GM19043 (cell line): ENCODE results near the gene MXRA8.
"Not testable (repeated sequence)": the region's sequence is repeated elsewhere in the genome, so short reads cannot be mapped to it uniquely, and the experiment has no call there.

Experiments
- ATAC-seq: cut with Tn5 transposase; IDR thresholded peaks from one replicate; pipeline ENCODE4 v1.9.1; 2021; ENCODE audit warnings: low read depth; ENCODE audit not compliant: unreplicated experiment

The MXRA8 gene, protein sequence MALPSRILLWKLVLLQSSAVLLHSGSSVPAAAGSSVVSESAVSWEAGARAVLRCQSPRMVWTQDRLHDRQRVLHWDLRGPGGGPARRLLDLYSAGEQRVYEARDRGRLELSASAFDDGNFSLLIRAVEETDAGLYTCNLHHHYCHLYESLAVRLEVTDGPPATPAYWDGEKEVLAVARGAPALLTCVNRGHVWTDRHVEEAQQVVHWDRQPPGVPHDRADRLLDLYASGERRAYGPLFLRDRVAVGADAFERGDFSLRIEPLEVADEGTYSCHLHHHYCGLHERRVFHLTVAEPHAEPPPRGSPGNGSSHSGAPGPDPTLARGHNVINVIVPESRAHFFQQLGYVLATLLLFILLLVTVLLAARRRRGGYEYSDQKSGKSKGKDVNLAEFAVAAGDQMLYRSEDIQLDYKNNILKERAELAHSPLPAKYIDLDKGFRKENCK

DNA sequence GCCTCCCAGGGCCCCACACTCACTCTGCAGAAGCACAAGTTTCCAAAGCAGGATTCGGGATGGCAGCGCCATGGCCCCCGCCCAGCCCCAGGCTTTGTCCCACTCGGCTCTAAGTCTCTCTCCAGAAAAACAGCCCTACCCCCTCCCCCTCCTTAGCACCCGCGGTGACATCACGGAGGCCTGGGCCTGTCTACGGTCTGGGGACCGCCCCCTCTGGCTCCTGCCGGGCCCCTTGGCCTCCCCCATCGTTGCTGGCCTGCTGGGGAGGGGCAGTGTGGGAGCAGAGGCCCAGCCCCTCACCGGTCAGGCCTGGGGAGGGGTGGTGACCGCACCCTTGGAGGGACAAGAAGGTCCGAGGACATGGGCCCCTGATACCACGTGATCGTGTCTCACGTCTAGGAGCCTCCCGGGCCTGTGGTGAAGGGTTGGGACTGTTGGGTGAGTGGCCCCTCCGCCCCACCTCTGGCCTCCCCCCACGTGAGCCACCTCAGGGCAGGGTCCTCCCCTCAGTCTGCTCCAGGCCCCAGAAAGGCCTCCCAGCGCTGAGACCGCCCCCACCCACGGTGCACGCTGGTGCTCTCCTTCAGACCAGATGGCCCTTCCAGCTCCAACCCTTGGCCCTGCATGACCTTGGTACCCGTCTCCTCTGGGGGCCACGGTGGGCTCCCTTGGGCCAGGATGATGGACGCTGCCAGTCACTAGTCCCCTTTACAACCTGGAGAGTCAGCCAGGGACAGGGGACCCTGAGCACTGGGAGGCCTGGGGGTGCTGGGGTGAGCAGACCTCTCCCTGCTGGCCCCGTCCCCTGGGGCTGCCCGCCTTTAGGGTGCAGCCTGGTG, at the start of gene MXRA8:
TSS of gene MXRA8 (minus strand) at position 123 of the 839 bp plus-strand sequence. CDS start at position 72, 51 bp downstream.
- no peak for ATAC-seq

DNA sequence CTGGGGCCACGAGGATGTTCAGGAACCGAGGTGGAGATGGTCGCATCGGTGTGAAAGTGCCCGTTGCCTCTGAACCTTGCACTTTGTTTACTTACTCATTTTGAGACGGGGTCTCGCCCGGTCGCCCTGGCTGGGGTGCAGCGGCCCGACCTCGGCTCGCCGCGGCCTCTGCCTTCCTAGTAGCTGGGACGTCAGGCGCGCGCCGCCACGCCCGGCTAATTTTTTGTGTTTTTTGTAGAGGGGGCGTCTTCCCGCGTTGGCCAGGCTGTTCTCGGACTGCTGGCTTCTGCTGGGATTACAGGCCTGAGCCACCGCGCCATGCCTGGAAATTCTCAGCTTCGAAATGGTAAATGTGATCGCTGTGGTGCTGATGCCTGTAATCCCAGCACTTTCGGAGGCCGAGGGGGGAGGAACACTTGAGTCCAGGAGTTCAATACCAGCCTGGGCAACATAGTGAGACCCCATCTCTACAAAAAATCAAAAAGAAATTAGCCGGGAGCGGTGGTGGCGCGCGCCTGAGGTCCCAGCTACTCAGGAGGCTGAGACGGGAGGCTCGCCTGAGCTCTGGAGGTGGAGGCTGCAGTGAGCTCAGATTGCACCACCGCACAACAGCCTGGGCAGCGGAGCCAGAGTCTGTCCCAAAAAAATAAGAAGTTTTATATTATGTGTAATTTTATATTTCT, 49.4 kb upstream of the MXRA8 start:
- peak; percentile 14 for ATAC-seq

DNA sequence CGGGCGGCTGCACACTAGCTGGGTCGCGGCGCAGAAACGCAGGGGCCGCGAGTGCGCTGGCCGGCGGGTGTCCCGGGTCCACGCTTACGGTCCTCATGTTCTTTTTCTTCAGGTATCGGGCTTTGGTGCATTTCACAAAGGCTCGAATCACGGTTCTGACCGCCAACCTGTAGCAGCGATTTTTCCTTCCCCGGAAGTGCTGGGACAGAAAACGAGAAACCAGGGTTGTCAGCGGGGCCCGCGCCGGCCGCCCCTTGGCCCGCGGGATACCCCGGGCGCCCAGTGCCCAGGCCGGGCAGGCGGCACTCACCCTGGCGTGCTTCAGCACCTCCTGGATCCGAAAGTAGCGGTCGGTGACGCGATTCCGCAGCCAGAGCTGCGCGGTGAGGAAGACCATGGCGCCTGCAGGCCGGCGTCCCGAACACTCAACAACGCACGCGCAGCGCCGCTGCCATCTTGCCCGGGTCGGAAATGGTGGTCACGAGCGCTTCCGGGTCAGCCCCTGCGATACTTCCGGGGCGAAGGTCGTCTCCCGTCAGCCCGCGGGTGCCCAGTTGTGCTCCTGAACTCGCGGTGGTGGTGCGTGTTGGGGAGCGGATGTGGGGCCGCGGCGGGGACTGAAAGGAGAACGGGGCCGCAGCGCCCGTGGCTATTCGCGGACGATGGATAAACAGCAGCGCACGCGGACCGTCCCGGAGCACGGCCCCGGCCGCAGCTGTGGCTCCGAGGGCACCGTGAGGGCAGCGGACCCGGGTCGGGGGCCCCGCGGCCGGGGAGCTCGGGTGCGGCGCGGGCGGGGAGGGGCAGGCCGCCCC, 48.7 kb upstream of the MXRA8 start, which contains the start of gene MRPL20:
TSS of gene MRPL20 (minus strand) at position 473 of the 815 bp plus-strand sequence. CDS start at position 397, 76 bp downstream.
- ATAC-seq: peak; percentile 92

DNA sequence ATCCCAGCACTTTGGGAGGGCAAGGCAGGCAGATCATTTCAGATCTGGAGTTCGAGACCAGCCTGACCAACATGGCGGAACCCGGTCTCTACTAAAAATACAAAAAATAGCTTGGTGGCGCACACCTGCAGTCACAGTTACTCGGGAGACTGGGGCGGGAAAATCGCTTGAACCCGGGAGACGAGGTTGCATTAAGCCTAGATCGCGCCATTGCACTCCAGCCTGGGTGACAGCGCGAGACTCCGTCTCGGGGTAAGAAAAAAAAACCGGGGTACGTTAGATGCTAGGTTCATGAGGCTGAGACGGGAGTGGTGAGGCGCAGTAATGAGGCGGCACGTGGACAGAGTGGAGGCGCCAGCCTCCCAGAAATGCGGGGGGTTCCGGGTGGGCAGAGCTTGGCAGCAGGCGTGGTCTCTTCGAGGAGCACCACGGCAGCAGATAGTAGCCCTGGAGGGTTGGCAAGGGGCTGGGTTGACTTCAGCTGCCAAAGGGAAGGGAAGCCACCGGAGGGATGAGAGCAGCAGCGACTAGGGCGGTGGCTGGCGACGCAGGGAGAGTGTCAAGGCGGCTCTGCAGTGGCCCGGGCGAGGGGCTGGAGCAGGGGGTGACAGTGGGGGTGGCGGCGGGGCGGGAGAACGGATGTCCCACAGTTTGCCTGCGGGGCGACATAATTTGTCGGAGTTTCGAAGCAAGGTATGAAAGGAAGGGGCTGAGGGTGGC, 47.9 kb upstream of the MXRA8 start:
- ATAC-seq: no peak

DNA sequence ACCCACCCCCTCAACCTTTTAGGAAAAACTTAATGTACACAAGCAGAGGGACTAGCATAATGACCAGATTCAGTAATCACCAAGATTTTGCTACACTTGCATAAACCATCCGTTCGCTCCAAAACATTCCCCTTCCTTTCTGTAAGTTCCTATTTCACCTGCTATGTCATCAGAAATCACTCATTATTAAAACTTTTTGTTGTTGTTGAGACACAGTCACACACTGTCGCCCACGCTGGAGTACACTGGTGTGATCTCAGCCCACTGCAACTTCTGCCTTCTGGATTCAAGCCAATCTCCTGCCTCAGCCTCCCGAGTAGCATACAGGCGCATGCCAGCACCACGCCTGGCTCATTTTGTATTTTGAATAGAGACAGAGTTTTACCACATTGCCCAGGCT, 45.3 kb upstream of the MXRA8 start:
- ATAC-seq: no peak

DNA sequence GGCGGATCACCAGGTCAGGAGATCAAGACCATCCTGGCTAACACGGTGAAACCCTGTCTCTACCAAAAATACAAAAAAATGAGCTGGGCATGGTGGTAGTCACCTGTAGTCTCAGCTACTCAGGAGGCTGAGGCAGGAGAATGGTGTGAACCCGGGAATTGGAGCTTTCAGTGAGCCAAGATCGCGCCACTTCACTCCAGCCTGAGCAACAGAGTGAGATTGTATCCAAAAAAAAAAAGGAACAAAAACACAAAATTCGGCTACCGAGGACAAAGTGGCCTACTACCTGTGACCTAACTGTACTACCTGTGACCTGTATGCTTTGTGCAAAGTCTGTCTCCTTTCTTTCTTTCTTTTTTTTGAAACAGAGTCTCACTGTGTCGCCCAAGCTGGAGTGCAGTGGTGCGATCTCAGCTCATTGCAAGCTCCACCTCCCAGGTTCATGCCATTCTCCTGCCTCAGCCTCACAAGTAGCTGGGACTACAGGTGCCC, 44.6 kb upstream of the MXRA8 start:
- ATAC-seq: not testable (repeated sequence)

DNA sequence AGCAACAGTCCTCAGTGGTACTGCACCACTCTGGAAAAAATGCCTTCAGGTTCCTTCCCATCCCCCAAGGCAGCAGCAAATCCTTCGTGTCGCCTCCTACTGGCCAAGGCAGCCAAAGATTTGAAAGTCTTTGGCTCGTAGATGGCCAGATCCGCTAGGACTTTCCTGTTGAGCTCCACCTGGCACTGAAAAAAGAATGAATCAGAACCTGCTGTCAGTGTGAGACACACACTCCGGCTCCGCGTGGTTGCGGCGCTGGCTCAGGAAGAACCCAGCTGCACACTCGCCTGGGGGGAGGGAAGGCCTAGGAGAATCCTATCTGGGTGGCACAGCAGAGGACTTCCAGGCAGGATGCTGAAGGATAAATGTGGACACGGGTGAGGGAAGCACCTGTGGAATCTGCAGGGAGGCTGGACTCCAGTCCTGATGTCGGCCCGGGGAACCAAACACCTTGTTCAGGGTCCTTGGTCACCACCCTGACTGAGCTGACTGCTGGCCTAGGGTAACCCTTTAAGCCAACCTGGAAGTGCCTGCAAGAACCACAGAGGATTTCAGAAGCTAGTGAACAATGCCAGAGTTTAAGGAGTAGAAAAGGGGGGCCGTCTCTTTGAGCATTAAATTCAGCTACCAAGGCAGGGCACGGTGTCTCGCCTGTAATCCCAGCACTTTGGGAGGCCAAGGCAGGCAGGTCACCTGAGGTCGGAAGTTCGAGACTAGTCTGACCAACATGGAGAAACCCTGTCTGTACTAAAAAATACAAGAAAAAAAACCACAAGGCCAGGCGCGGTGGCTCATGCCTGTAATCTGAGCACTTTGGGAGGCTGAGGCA, 43.9 kb upstream of the MXRA8 start:
- no peak for ATAC-seq

DNA sequence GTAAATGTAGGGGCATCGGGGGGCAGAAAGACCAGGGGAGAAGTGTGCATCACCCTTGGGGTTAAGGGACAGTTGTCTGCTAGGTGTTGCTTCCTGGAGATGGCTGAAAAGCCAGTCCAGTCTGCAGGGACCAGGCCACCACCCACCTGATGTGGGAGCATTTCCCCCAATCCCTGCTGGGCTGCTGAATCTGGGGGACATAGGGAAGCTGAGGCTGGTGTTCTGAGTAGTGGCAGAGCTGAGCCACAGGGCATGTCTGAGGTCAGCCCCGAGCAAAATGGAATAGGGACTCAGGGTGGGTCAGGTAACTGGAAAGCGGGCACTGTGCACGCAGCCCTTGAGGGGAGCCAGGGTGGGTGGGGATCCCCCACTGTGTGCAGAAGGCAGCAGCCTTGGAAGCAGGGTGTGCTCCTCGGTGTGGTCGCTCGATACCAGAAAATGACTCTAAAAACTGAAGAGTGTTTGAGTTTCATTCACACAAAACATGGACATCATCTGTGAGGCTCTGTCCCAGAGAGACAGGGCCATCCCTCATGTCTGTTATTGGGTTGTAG, 43.2 kb upstream of the MXRA8 start:
- ATAC-seq: no peak

DNA sequence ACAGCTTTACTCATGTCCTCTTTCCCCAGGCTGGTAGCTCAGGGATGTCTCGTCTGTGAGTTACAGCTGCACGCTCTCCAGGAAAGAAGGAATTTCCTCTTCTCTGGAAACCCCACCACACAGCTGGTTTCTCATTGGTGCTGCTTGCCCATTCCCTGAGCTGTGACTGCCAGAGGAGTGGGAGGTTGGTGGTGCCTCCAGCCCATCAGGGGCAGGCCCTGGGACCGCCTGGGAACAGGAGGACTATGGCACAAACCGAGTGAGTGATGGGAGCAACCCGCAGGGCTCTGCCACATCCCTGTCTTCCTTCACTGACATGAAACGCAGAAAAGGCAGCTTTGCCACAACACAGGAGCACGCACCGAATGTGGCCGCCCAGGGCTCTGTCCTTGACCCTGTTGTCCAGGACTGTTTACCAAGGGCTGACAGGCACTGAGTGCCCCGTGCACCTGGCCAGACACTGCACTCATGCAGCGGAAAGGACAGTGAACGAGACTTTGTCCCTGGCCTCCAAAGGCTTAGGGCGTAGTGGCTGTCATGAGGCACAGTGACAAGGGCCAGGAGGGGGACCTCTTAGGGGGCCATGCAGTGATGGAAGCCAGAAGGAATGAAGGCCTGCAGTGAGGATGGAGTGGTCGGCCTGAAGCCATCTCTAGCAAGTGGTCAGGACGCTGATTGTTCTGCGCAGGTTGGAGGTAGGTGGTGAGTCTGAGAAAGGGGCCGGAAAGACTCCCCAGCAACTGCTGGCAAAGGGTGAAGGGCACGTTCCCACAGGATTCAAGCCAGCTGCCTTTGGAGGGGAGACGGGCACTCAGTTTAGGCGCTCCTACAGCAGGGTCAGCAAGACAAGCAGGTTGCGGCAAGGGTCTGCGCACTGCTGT, 42.5 kb upstream of the MXRA8 start:
- no peak for ATAC-seq

DNA sequence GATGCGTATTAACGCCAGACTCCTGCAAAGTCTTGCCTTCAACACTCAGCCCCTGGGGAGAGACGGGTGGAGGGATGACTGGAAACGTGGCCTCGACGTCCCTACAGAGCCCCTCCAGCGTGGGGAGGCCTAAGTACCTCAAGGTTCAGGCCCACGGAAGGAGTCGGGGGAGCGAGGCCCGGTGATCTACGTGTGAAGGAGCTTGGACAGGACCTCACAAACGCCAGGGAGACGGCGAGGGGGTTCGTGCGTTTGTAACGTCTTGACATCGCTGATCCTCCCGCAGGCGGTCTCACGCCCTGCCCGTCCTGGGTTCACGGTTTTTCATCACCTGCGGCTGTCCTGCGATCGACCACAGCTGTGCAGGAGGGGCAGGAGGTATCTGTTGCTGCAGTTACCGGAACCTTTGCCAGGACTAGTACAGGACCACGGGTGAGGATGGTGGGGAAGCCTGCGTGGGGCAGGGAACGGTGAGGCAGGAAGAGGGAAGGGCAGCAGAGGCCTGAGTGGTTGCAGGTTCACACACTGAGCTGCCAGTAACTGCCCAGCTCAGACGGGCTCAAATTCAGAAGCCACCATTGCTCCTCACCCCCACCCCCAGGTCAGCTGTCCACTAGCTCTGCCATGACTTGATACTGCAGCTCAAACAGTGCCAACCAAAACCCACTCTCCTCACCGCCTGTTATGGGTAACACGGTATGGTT, 41.7 kb upstream of the MXRA8 start:
- ATAC-seq: no peak

DNA sequence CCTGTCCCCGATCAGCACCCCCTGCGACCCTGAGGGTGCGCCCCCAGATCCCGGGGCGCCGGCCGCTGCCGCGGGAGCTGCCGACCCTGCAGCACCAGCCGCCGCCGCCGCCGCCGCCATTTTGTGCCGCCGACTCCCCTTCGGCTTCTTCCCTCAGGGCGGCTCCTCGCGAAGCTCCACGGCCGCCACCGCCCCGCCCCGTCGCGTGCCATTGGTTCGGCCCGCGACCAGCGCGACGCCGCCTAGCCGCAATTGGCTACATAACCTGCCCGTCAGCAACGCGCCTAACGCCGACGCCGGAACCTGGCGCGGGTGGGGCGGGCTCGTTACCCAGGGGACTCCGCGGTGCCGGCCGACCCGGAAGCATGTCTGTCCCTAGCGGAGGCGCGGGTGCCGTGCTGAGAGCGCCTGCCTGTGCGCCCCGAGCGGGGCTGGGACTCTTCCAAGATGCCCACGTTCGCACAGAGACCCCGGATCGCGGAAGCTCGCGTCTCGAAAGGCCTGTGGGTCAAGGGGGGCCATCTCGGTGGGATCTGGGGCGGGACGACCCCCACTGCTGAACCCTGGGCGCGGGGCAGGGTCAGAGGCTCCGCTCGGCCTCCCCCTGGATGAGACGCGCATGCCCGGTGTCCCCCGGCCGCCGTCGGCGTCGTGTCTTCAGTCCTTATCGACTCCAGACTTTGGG, 41.0 kb upstream of the MXRA8 start, which contains the start of gene CCNL2:
TSS of gene CCNL2 (minus strand) at position 149 of the 685 bp plus-strand sequence. CDS start at position 120, 29 bp downstream.
- ATAC-seq: peak; percentile 93

DNA sequence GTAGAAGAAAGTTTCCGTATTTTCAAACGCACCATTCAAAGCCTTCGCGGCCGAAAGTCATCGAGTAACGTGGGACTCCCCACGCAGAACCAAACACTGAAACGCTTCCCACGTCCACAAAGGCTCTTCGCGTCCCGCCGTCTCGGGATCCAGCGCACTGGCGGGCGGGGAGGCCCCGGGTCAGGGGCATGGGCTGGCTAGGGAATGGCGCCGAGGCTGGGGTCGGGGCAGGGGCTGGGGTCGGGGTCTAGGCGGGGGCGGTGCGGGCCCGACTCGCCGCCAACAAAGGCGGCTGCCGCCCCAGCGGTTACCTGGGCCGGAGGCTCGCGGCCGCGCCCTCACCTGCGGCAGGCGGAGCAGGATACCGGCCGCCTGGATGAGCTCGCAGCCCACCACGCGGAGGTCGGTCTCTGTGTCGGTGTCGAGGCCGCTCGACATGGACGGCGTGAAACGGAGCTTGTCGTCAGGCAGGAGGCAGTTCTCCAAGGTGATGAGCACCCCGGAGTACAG, 40.4 kb upstream of the MXRA8 start:
- ATAC-seq: no peak

DNA sequence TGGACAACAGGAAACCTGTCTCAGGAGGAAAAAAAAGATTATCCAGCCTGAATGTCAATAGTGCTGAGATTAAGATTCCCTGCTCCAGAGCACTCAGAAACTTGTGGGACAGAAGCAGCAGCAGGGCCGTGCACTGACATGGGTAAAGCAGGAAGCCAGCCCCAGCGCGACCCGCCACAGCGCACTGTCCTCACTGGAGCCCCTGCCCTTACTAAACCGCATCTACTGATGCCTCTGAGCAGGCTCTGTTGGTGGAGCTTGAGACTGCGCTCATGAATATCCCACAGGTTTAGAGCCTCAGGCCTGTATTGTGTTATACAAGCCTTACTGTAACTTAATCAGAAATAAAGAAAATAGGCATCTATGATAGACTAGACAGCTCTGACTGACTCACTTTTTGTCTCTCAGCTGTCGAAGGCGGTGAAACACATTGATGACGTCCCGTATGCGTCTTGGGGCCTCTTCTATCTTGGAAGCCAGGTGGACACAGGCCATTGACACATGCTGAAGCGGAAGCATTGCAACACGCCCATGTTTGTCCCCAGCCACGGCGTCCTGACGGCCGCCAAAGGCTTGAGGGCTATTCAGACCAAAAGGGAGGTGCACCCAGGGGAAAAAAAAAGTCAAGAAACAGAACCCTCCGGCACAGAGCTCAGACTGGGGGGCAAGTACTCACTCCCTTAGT, 39.6 kb upstream of the MXRA8 start:
- no peak for ATAC-seq

DNA sequence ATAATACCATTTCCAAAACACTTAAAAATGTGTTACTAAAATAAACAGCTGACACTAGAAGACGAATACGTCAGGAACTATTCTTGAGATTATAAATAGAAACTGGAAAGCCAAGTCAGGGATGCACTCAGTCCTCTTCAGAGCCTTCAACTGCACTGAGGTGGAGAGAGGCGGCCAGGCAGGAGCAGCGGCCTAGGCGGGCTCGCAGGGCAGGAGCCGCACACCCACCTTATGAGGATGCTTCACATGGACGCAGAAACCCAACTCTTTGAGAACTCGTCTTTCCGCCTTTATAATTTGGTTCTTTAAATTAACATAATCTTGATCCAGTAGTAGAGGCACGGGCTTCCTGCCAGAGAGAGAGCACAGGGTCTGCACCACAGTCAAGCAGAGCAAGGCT, 36.8 kb upstream of the MXRA8 start:
- no peak for ATAC-seq

DNA sequence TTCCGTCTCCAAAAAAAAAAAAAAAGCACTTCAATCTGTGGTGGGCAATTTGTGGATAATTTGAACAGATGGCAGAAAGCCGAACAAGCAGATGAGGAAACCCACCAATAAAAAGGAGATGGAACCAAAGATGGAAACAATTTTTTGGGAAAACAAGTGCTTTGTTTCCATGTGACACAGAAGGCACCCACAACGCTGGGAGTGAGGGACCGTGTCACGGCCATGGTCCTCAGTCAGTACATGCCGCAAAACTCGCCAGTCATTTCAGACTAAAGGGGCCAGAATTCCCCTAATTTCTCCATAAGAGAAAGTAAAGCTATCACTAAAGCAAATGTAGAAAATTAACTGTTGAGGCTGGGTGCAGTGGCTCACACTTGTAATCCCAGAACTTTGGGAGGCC, 35.8 kb upstream of the MXRA8 start:
- no peak for ATAC-seq
